Skin of body (tissue), 2 donors: ENCODE data around the gene TDRD9. TPM values are rescaled to one million over a fixed set of nuclear protein-coding genes. Genes with fewer than 3 reads are reported as not detected.
"Not testable (repeated sequence)": the region's sequence is repeated elsewhere in the genome, so short reads cannot be mapped to it uniquely, and the experiment has no call there.

Experiments used
- DNase-seq: peaks from one replicate; lab custom pipeline; 2025; lab: John Stamatoyannopoulos, UW
- total RNA-seq: library from RNA; depleted of rRNA; stranded (reverse); fragments of >200 nt; gene quantifications from one replicate; pipeline ENCODE4 v1.2.3, GENCODE V29; 2014

Gene TDRD9
- total RNA-seq, result 0.39 TPM

- no peak for DNase-seq
These were observed at the start of gene TDRD9 for GRCh38 chr14:103928011-103928890. Gene TDRD9 (plus strand): TSS chr14:103928456. CDS start chr14:103928510, 54 bp downstream.

- no peak for DNase-seq
These were observed 49.1 kb upstream of the TDRD9 start for GRCh38 chr14:103879118-103879569.

- no peak for DNase-seq
These were observed 48.5 kb upstream of the TDRD9 start for GRCh38 chr14:103879570-103880347.

GRCh38 chr14:103880348-103881267 is 47.6 kb upstream of the TDRD9 start:
- DNase-seq, result peak; percentile 17

- no peak for DNase-seq
These were observed 46.7 kb upstream of the TDRD9 start for GRCh38 chr14:103881268-103882201.

GRCh38 chr14:103882503-103883262 is 45.6 kb upstream of the TDRD9 start:
- DNase-seq, result no peak

- no peak for DNase-seq
These were observed 45.1 kb upstream of the TDRD9 start for GRCh38 chr14:103883263-103883523.

- no peak for DNase-seq
These were observed 43.4 kb upstream of the TDRD9 start for GRCh38 chr14:103884854-103885253.

- no peak for DNase-seq
These were observed 42.7 kb upstream of the TDRD9 start for GRCh38 chr14:103885509-103885932.

- no peak for DNase-seq
These were observed 41.7 kb upstream of the TDRD9 start for GRCh38 chr14:103886304-103887169.

GRCh38 chr14:103887170-103887501 is 41.1 kb upstream of the TDRD9 start:
- no peak for DNase-seq

- no peak for DNase-seq
These were observed 40.6 kb upstream of the TDRD9 start for GRCh38 chr14:103887557-103888115.

GRCh38 chr14:103889002-103889312 is 39.3 kb upstream of the TDRD9 start:
- DNase-seq, result not testable (repeated sequence)

- no peak for DNase-seq
These were observed 38.8 kb upstream of the TDRD9 start for GRCh38 chr14:103889313-103890051.

GRCh38 chr14:103890052-103890371 is 38.2 kb upstream of the TDRD9 start:
- DNase-seq, result no peak

- DNase-seq, result no peak
These were observed 37.2 kb upstream of the TDRD9 start for GRCh38 chr14:103890821-103891666.

- DNase-seq, result no peak
These were observed 36.5 kb upstream of the TDRD9 start for GRCh38 chr14:103891667-103892215.
